ENCODE results near the gene GRIA3.

Gene GRIA3

GRCh38 chrX:123201720-123202119, 17.6 kb downstream of the GRIA3 start:
- no peak for TF ChIP-seq CTCF (IDR thresholded peaks at IDR 0.05; ENCODE audit: extremely low read depth, insufficient read depth, missing control alignments)
- in situ Hi-C loops (cut with MboI; ENCODE audit: low pct_unique_long_range_greater_than_20kb, low sequenced_read_pairs, unreplicated experiment), result no loop called here
- DNase-seq (ENCODE audit: low spot score), result no peak

- in situ Hi-C loops (cut with MboI; ENCODE audit: low pct_unique_long_range_greater_than_20kb, low sequenced_read_pairs, unreplicated experiment), result no loop called here
Observed at GRCh38 chrX:123202523-123202922, 18.4 kb downstream of the GRIA3 start.

GRCh38 chrX:123203772-123204171, 19.7 kb downstream of the GRIA3 start:
- TF ChIP-seq CTCF (IDR thresholded peaks at IDR 0.05; ENCODE audit: extremely low read depth, insufficient read depth, missing control alignments), result no peak
- in situ Hi-C loops (cut with MboI; ENCODE audit: low pct_unique_long_range_greater_than_20kb, low sequenced_read_pairs, unreplicated experiment), result no loop called here
- DNase-seq (ENCODE audit: low spot score), result no peak

More at GRCh38 chrX:123202523-123202922, 18.4 kb downstream of the GRIA3 start:
- no peak for TF ChIP-seq CTCF (IDR thresholded peaks at IDR 0.05; ENCODE audit: extremely low read depth, insufficient read depth, missing control alignments)
- no peak for DNase-seq (ENCODE audit: low spot score)

GRCh38 chrX:123206176-123206575, 22.1 kb downstream of the GRIA3 start:
- no peak for TF ChIP-seq CTCF (IDR thresholded peaks at IDR 0.05; ENCODE audit: extremely low read depth, insufficient read depth, missing control alignments)
- in situ Hi-C loops (cut with MboI; ENCODE audit: low pct_unique_long_range_greater_than_20kb, low sequenced_read_pairs, unreplicated experiment), result no loop called here
- DNase-seq (ENCODE audit: low spot score), result no peak

GRCh38 chrX:123210252-123210651, 26.2 kb downstream of the GRIA3 start:
- no peak for TF ChIP-seq CTCF (IDR thresholded peaks at IDR 0.05; ENCODE audit: extremely low read depth, insufficient read depth, missing control alignments)
- no peak for DNase-seq (ENCODE audit: low spot score)
- in situ Hi-C loops (cut with MboI; ENCODE audit: low pct_unique_long_range_greater_than_20kb, low sequenced_read_pairs, unreplicated experiment), result no loop called here

GRCh38 chrX:123215397-123216089, 31.5 kb downstream of the GRIA3 start:
- in situ Hi-C loops (cut with MboI; ENCODE audit: low pct_unique_long_range_greater_than_20kb, low sequenced_read_pairs, unreplicated experiment), result no loop called here
- no peak for TF ChIP-seq CTCF (IDR thresholded peaks at IDR 0.05; ENCODE audit: extremely low read depth, insufficient read depth, missing control alignments)
- DNase-seq (ENCODE audit: low spot score), result no peak

All from GM13977 (cell line).